SK-N-DZ (cell line): ENCODE measurements around the gene ASAP3. TPM values are rescaled to one million over a fixed set of nuclear protein-coding genes. Genes with fewer than 3 reads are reported as not detected.

Experiments
- DNase-seq: peaks from one replicate; pipeline ENCODE4 v3.0.0-alpha.2; 2015; ENCODE audit warnings: low spot score
- polyA plus RNA-seq, 2 experiments: library from polyadenylated mRNA; depleted of rRNA; stranded (reverse); fragments of >200 nt; gene quantifications; 2 replicates each; pipeline ENCODE4 v1.2.3, GENCODE V29; 2014

Gene ASAP3
- 23.6 and 31.0 TPM in 2 replicates for polyA plus RNA-seq (2014; cell fraction: cytosol; rRNA removed)
- 63.4 and 72.7 TPM in 2 replicates for polyA plus RNA-seq (2014; cell fraction: nucleus; rRNA removed)

DNA sequence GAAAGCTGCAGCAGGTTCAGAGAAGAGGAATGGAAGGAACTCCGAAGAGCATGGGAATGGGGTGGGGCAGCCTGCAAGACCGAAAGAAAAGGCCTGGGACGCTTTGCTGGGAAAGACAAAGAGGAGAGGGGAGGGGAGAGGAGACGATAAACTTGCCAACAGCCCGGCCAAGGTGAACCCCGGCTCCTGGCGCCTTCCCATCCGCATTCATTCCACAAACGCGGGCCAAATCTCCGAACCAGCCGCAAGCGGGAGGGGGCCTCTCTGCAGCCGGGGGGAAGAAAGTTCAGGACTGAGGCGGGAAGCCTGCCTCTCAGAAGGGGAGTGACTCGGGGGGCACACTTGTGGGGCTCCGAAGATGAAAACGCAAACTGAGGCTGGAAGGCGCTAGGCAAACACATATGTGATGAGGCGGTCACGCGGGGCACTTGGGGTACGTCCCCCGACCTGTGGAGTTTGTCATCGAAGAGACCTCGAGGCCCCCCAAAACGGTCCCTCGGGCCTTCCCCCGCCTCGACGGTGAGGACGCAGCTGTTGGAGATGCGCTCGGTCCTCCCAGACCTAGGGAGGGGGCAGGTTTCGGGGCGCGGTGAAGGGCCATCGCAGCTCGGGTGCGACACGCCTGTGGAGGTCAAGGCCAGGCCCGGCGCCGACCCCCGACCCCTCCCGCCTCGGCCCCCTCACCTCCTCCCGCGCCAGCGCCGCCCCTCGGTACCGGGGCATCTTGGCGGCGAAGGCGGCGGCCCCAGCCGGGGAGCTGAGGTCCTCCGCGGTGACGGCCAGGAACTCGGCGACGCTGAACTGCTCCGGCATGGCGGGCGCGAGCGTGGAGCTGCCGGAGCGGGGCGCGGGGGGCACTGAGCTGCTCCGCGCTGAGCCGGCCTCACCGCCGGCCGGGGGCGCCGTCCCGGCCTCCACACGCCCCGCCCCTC lies at the start of gene ASAP3:
Gene ASAP3 (minus strand): TSS at position 859 of the 932 bp plus-strand sequence. CDS start 46 bp downstream, at position 813.
- peak; percentile 25 for DNase-seq

DNA sequence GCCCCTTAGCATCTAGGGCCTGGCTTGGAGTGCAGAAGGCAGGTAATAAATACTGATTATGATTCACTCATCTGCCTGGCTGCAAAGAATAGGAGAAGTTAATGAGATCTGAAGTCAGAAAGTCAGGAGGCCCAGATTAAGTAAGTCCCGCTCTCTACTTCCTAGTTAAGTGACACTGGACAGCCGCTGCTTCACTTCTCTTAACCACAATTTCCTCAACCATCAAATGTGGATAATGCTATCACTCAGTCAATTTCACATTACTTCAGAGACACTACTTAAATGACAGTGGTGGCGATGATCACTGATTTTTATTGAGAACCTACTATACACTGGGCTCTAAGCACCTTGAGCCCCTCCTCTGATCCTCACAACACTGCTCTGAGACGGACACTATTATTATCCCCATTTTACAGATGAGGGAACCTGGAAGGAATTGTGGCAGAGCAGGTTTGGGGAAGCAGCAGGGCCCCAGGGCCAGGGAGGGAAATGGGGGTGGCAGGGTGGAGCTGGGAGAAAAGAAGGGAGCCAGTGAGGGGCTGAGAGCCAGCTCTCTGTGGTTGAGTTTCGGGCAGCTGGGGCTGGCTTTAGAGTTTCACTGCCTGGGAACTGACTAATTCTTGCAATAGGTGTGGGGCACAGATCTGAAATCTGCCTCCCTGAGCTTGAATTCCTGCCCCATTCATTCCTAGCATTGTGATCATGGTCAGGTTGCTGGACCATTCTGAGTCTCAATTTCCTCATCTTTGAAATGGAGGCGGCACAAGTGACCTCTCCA lies 49.5 kb upstream of the ASAP3 start:
- DNase-seq: no peak

GRCh38 chr1:23531562-23532094 lies 47.6 kb upstream of the ASAP3 start:
- no peak for DNase-seq

GRCh38 chr1:23530747-23531561 lies 47.0 kb upstream of the ASAP3 start, which contains the start of gene E2F2:
Gene E2F2, minus strand, starts transcription at chr1:23531233. Its CDS starts 440 bp downstream, at chr1:23530793.
- DNase-seq: peak; percentile 85

GRCh38 chr1:23530087-23530746 lies 46.2 kb upstream of the ASAP3 start:
- DNase-seq: no peak

GRCh38 chr1:23529146-23530086 lies 45.4 kb upstream of the ASAP3 start:
- no peak for DNase-seq

DNA sequence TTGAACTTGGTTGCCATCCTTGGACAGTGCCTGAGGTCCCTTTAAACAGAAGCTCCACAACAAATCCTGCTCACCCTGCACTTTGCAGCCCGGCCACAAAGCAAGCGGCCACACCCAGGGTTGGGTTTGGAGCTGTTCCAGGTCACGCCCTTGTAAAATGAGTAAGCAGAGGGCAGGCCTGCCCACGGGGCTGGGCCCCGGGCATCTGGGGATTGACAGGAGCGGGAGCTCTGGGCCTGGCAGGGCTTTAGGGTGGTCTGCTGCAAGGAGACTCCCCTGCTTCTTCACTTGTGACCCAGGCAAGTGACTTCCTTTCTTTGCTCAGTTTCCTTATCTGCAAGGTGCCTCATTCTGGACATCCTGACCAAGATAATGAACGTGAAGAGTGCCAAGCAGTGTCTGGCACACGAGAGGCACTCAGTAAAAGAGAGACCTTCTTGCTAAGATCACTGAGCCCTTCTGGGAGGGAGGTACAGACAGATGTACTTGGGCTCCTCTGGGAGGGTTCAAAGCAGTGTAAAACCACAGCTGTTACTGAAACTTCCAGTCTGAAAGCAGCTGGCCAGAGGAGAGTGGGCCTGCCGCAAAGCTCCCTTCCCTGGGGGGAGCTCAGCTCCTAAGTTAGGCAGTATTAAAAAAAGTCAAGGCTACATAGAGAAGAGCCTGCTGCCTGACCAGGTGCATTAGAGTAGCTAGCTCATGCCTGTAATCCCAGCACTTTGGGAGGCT lies 44.4 kb upstream of the ASAP3 start:
- DNase-seq: no peak

DNA sequence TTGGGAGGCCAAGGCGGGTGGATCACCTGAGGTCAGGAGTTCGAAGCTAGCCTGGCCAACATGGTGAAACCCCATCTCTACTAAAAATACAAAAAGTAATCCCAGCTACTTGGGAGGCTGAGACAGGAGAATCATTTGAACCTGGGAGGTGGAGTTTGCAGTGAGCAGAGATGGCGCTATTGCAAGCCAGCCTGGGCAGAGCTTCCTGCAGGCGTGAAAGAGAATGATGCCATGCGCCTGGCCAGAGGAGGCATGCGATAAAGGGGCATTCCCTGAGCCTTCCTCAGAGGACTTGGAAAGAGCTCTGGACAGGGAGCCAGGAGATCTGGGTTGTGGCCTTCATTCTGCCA lies 43.9 kb upstream of the ASAP3 start:
- no peak for DNase-seq

- no peak for DNase-seq
Observed at GRCh38 chr1:23527366-23527765, 43.4 kb upstream of the ASAP3 start.

DNA sequence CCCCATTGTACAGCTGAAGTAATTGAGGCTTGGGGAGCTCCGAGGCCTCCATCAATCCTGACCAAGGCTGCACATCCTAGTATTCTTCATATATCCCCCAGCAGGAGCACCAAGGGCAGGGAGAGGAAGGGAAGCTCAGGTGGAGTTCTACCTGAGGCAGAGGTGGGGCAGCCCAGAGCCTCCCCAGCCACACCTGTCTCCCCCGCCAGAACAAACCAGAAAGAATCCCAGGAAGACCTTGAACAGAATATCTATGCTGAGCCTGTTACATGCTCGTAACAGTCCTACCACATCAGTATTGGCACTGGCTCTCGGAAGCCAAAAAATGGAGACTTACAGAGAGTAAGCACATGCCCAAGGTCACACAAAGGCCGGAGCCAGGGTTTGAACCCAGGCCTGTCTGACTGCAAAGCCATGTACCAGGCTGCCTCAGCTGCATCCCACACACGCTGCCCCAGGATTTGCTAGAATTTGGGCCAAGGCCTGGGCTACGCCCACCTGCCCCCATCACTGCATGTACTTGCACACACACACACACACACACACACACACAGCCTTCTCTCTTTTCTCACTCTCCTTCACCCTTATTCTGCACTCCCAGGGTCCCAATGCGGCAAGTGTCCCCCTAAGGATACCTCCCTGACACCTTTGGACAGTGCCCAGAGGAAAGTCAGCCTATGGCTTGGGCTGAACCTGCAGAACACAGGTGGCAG lies 42.5 kb upstream of the ASAP3 start:
- no peak for DNase-seq

GRCh38 chr1:23525558-23526250 lies 41.7 kb upstream of the ASAP3 start:
- DNase-seq: no peak

DNA sequence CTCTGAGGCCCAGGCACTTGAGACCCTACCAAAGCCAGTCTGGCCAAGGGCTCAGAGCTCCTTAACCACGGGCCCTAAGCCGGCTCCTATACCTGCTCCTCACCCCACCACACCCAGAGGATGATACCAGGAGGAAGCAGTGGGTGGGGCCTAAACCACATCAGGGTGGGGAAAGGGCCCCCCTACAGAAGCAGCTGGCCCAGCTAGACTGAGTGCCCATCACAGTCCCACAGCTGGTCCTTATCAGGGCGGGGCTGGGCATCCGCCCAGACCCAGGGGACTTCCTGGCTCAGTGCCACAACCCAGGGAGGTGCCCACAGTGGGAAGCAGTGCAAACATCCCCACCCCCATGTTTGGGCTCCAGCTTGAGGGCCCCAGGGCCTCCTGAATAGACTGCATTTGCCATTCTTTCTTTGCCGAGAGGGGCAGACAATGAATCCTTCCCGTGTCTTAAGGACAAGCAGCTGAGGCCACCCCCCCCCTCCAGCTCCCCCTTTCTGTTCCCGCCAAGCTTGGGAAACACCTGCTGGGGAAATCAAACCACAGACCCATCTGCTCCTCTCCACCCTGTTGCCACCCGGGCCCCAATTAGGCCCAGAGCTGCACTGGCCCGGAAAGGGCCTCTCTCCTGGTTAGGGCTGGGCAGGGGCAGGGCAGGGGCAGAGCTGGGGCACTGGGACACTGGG lies 40.9 kb upstream of the ASAP3 start:
- DNase-seq: no peak

GRCh38 chr1:23524163-23524562 lies 40.2 kb upstream of the ASAP3 start:
- no peak for DNase-seq

GRCh38 chr1:23522244-23522982 lies 38.4 kb upstream of the ASAP3 start:
- no peak for DNase-seq

DNA sequence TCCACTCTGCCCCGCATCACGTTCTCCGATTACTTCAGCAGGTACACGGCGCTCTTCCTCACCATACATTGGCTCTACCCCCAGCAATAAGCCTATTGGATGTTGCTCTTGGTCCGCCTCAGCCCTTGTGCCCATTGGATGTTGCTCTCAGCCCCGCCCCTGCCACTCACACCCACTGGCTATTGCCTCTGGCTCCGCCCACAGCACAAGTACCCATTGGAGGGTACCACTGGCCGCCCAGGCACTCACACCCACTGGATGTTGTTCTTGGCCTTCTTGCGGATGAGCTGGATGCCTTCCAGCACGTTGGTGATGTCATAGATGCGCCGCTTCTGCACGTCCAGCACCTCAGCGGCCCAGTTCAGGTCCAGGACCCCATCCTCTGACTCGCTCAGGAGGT lies 37.6 kb upstream of the ASAP3 start:
- DNase-seq: peak; percentile 45

DNA sequence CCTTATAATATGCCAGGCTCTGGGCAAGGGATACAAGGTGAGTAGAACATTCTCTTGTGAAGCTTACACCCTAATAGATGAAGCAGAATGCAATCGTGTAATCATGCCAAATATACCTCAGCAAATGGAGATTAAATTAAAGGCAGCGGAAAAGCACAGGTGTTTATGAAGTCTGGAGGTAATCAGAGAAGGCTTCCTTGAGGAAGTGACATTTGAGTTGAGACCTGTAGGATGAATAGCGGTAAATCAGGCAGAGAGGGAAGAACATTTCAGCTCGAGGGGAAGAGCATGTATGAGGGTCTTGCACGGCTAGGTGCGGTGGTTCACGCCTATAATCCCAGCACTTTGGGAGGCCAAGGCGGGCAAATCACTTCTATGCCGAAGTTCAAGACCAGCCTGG lies 33.6 kb upstream of the ASAP3 start:
- DNase-seq: no peak
